Inflammatory macrophage treated with lipopolysaccharide for 4 hours (primary cell): ENCODE results near the gene TTLL4.

Experiments used
- DNase-seq: peaks from one replicate; pipeline ENCODE4 v3.0.0-alpha.2; 2020

Gene TTLL4, protein sequence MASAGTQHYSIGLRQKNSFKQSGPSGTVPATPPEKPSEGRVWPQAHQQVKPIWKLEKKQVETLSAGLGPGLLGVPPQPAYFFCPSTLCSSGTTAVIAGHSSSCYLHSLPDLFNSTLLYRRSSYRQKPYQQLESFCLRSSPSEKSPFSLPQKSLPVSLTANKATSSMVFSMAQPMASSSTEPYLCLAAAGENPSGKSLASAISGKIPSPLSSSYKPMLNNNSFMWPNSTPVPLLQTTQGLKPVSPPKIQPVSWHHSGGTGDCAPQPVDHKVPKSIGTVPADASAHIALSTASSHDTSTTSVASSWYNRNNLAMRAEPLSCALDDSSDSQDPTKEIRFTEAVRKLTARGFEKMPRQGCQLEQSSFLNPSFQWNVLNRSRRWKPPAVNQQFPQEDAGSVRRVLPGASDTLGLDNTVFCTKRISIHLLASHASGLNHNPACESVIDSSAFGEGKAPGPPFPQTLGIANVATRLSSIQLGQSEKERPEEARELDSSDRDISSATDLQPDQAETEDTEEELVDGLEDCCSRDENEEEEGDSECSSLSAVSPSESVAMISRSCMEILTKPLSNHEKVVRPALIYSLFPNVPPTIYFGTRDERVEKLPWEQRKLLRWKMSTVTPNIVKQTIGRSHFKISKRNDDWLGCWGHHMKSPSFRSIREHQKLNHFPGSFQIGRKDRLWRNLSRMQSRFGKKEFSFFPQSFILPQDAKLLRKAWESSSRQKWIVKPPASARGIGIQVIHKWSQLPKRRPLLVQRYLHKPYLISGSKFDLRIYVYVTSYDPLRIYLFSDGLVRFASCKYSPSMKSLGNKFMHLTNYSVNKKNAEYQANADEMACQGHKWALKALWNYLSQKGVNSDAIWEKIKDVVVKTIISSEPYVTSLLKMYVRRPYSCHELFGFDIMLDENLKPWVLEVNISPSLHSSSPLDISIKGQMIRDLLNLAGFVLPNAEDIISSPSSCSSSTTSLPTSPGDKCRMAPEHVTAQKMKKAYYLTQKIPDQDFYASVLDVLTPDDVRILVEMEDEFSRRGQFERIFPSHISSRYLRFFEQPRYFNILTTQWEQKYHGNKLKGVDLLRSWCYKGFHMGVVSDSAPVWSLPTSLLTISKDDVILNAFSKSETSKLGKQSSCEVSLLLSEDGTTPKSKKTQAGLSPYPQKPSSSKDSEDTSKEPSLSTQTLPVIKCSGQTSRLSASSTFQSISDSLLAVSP

DNA sequence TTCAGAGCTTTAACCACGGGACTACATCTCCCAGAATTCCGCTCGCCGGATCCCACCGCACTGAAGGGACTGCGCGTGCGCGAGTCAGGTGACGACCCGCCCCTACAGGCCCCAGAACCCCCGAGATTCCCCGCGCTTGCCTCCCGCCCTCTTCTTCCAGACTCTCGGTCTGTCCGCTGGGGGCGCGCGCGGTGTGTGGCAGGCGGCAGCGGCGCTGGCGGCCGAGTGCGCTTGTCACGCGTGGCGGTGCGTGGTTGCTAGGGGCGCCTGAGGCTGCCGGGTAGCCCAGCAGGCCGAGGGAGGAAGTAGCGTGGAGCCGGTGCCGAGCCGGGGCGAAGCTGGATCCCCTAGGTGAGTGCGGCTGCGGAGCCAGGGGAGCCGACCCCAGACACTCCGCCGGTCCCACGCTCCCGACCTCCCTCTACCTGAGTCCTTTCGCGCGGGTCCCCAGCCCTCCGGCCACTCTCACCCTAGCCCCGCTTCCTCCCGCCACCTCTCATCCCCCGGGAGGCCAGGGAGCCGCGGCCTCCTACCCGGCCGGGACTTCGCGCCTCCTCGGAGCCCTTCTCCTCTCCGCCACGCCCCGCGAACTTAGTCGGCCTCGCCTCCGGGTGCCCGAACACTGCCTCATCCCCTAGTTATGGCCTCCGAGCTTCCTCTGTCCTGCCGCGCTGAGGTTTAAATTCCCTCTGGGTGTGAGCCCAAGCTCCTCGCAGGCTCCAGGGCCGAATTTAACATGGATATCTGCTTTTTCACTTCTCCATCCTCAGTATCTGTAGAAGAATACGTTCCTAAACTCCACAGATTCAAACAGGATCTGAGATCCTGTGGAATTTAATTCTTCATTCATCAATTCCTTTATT lies at the start of gene TTLL4:
TSS of gene TTLL4 (plus strand) at position 149 of the 863 bp plus-strand sequence. CDS start 26,842 bp downstream, outside the sequence.
- DNase-seq: peak; percentile 98

DNA sequence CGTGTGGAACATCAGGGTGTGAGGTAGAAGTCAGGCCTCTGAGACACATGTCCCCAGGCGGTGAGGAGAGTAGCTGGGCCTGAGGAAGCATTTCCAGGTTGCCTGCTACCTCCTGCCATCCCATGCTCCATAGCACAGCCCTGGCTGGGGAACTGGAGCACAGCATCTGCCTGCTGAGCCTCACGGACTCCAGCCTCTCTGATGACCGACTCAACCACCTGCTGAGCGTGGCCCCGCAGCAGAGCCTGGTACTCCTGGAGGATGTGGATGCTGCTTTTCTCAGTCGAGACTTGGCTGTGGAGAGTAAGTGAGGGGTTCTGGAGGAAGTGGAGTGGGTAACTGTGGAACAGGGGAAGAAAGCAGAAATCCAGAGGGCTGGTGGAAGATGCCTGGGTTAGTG lies 48.3 kb upstream of the TTLL4 start:
- no peak for DNase-seq

DNA sequence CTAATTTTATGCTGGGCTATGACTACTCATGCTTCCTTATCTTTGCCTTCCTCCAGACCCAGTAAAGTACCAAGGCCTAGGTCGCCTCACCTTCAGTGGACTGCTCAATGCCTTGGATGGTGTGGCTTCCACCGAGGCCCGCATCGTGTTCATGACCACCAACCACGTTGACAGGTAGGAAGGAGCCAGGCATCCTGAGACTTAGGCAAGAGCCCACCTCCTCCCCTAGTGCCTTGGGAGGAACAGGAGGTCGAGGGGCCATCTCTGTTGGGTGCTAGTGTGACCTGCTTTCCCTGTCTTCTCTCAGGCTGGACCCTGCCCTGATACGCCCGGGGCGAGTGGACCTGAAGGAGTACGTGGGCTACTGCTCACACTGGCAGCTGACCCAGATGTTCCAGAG lies 47.8 kb upstream of the TTLL4 start:
- no peak for DNase-seq

DNA sequence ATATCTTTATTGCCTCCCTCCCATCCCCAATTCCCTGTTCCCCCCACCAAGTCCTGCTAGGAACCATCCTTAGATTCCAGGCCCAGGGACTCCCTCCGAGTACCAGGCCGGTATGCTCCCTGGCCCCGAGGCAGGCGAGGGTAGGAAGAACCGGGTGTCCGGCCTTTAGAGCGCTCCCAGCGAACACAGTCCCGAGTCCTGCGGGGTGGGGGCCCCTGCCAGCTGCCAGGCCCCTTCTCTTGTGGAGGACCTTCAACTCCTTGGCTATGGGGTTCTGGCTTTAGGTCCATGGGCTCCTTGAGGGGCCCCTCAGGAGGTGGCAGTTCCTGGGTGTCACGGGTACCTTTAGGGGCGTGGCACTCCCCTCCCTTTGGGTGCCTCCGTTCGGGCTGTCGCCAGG lies 46.7 kb upstream of the TTLL4 start:
- DNase-seq: no peak

DNA sequence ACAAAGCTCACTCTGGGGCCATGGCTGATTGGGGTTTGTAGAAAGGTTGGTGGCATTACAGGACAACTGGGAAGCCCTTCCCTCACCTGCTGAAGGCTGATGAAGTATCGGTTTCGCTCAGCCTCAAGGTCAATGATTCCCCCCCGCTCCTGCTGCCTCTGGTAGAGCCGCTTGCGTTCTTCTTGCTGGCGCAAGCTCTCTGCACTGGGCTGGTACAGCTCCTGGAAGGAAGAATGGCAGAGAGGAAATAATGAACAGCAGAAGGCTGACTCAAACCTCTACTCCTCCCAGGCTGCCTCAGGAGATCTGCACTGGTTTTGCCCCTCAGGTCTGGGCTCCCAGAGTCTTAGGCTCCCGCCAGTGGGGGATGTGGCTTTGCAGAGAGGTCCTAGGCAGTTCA lies 46.0 kb upstream of the TTLL4 start:
- no peak for DNase-seq

DNA sequence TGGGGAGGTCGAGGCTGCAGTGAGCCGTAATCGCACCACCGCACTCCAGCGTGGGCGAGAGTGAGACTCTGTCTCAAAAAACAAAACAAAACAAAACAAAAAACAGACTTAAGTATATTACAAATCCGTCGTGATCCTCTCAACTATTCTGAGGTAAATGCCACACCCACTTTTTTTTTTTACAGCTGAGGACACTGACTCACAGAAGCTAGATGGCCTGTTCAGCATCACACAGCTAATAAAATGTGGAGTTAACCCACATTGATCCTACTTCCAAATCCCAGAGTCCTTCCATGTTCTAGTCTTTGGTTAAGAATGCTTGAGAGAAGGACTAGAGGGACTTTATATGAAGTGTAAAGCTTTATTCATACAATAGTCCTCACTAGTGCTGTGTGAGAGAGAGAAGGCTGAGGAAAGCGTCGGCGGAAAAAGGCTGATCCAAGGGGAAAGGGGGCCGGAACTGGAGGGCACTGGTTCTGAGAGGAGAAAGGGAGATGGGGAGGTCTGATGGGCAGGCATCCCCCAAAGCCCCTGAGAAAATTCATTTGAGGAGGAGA lies 39.5 kb upstream of the TTLL4 start:
- DNase-seq: peak; percentile 43

DNA sequence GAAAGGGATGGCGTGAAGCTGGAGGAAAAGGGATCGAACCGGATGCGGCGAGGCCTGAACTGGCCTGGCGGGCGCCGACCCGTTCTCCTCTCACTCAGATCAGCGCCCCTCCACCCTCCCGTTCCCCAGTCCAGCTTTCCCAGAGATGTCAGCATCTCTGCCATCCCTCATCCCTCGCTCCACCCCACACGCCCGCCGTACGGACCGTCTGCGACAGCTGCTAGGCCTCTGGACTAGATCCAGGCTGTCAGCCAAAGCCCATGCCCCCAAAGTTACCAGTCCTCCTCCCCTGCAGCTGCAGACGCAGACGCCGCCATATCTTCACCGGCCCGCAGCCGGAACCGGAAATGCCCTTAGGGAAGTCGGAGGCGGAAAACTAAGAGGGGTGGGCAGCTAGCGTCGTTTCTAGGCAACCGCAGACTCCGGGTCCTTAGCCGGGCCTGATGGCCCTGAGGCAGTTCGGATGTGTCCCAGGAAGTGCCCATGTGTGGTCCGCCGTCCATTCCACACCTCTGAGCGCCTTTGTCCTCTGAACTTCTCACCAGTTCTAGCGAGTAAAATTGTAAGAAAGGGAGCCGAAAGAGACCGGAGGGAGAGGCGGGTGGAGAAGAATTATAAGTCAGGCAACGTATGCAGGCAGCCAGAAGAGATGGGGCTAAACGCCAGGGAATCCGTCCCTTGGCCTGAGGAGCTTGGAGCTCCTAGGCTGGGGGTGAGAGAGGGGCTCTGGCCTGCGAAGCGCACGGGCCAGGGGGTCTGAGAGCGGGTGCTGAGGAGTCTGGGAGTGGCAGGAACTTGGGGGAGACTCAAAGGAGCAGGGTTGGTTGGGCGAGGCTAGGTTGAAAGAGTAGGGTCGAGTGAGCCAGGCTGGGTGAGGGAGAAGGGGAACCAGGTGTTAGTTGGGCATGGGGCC lies 38.7 kb upstream of the TTLL4 start, which contains the start of the genes RNF25 and STK36:
TSS of gene RNF25 (minus strand) at position 349 of the 913 bp plus-strand sequence. CDS start at position 317, 32 bp downstream.
TSS of gene STK36 (plus strand) at position 433 of the 913 bp plus-strand sequence. CDS start 744 bp downstream, outside the sequence.
- peak; percentile 77 for DNase-seq

DNA sequence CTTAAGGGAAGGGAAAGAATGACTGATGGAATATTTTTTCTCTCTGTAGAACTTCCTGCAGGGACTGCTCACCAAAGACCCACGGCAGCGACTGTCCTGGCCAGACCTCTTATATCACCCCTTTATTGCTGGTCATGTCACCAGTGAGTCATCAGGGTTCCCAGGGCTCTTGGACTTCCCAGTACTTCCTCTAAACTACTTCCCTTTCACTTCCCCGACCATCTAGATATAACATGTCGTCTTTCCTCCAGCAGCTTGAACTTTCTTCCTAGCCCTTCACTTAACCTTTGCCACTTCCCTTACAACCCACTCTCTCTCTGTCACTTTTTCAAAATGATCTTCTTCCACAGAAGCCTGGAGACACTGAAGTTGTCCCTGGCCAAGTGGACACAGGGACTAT lies 31.5 kb upstream of the TTLL4 start:
- peak; percentile 95 for DNase-seq

DNA sequence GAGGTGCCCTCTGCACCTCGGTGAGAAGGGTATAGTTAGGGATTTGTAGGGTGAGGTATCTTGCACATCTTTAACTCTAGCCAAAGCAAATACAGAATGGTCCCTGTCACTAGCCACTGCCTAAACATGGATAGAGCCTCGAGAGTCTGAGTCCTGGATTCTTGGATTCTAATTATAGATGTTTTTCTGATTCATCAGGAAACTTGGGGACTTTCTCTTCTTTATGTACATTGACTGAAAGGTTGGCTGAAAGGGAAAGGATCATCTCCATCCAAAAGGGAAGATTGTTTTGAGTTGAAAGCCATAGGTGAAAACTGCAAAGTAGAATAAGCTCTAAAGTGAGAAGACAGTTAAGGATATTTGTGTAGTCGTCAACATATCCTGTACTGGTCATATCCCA lies 30.6 kb upstream of the TTLL4 start:
- DNase-seq: no peak

DNA sequence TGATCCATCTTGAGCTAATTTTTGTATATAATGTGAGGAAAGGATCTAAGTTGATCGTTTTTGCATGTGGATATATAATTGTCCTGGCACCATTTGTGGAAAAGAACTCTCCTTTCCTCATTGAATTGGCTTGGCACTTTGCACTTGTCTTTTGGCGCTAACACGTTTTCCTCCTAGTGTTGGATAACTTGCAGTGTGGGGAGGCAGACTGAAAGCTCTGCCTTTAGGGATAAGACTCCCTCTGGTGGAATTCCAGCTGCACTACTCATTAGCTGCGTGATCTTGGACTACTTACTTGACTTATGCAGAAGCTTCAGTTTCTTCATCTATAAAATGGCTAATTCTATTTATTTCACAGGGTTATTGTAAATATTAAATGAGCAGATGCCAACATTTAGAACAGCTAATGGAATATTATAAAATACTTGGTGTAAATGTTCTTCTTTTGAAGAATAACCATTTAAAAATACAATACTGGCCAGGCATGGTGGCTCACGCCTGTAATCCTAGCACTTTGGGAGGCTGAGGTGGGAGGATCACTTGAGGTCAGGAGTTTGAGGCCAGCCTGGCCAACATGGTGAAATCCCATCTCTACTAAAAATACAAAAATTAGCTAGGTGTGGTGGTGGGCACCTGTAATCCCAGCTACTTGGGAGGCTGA lies 23.1 kb upstream of the TTLL4 start:
- peak; percentile 87 for DNase-seq

DNA sequence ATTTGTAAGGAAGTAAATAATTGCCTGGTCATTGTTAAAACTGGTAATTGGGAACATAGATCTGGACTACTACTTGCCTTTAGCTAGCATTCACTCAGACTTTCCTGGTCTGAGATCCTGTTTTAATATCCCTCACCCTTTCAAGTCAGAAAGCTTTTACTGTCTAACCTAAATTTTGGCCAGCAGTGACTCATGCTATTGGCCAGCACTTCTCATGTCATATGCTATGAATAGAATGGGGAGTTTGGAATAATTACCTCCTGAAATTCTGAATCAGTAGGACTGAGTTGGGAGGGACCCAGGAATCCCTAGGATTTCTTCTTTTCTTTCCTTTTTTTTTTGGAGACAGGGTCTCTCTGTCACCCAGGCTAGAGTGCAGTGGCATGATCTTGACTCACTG lies 19.4 kb upstream of the TTLL4 start:
- no peak for DNase-seq

DNA sequence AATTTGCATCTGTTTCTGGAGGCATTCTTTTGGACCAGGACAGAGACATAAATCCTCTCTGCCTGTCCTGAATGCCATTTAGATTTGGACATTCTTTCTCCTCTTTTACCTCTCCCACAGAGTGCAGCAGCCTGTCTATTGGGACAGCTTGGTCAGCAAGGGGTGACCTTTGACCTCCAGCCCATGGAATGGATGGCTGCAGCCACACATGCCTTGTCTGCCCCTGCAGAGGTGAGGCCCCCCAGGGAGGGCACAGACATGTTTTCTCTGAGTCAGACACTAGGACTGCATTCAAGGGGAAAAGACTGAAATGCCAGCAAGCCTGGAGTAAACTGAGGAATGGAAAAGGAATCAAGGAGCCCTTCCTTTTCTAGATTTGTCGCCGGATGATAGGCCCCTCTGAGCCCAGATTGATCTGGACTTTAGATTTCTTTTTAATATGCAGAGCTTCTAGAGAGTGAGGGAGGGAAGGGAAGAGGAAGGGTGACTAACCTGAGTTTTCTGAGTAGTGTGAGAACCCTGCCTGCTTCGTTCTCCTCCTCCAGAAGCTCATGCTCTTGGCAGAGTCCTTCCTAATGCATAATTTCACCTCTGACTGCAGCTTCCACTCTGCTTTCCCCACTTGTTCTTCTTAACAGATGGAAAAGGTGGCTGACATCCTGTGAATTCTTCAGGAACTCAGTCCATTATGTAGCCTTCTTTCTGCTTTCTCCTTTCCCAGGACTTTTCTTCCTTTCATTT lies 16.1 kb upstream of the TTLL4 start:
- DNase-seq: no peak

DNA sequence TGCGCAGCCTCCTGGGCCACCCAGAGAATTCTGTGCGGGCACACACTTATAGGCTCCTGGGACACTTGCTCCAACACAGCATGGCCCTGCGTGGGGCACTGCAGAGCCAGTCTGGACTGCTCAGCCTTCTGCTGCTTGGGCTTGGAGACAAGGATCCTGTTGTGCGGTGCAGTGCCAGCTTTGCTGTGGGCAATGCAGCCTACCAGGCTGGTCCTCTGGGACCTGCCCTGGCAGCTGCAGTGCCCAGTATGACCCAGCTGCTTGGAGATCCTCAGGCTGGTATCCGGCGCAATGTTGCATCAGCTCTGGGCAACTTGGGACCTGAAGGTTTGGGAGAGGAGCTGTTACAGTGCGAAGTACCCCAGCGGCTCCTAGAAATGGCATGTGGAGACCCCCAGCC lies 11.8 kb upstream of the TTLL4 start:
- no peak for DNase-seq

DNA sequence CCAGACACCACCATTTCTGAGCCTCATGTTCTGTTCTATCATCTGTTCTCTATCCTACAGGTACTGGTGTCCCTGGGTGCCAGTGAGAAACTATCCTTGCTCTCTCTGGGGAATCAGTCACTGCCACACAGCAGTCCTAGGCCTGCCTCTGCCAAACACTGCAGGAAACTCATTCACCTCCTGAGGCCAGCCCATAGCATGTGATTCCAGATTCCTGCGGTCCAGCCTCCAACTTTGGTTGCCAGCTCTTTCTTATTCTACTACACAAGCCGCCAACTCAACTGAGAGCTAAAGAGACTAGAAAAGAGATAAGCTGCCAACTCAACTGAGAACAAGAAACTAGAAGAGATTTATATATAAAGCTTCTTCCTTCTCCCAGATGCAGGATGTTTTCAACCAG lies 8.8 kb upstream of the TTLL4 start:
- DNase-seq: no peak

DNA sequence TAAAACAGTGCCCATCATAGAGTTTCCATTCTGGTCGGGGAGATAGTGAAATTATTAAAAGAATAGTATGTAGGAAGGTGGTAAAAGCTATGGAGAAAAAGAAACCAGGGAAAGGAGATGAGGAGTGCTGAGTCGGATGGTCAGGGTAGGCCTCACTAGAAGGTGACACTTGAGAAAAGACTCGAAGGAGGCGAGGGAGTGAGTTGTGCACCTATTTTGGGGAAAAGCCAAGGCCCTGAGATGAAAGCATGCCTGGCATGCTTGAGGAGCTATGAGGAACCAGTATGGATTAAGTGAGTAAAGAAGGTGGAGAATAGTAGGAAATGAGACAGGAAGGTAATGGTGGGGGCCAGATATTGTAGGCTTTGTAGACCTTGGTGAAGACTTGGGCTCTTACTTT lies 7.3 kb upstream of the TTLL4 start:
- DNase-seq: no peak

DNA sequence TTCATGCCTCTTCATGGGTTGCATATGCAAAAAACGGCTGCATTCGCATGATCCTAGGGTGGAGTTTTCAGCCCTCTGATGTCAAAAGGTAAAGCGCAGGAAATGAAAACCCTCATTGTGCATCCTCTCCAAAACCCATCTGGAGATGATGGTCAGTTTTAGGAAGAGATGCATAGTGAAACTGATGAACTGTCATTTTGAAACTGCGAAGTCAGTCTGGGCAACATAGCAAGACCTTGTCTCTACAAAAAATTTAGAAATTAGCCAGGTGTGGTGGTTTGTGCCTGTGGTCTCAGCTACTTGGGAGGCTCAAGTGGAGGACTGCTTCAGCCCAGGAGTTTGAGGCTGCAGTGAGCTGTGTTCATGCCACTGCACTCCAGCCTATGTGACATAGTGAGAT lies 2.5 kb upstream of the TTLL4 start:
- no peak for DNase-seq

DNA sequence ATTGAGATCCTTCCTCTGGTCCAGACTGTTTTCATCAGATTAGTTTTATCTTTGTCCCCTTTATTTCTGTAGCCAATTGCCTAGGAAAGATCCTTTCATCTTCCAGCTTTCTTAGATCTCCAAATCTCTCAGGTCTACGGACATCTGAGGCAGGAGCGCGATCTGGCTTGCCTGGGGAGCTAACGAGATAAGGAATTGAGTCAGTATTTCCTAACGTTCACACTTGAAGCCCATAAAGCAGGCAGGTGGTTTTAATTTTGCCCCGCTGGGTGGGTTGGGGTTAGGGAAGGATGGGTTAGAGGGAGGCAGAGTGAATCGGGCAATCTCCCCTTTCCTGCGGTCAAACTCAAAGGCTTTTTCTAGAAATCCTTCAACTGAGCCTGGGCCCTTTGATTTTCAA lies 727 bp upstream of the TTLL4 start:
- no peak for DNase-seq

DNA sequence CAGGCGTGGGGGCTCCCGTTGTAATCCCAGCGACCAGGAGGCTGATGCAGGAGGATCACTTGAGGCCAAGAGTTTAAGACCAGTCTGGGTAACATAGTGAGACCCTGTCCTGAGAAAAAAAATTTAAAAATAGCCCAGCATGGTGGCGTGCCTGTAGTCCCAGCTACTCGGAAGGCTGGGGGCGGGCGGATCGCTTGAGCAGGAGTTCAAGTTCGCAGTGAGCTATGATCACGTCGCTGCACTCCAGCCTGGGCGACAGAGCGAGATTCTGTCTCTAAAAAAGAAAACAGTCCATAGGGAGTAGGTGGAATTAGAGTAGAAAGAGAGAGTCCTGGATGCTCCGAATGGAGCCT lies 325 bp upstream of the TTLL4 start:
- DNase-seq: no peak

DNA sequence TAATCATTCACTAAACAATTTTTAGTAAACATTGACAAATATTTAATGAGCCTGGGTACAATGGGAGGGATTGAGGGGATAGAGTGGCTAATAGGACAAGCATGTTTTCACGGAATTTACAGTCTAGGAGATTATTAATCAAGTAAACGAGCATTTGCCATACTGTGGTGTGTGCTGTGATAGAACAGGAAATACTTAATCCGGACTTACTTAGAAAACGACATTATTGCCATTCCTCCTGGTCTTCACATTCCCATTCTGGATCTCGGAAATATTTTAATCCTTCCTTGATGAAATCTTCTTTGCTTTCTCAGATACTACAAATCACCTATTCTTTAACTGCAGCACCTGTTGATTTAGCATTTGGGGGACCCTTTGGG lies 905 bp downstream of the TTLL4 start:
- DNase-seq: no peak

DNA sequence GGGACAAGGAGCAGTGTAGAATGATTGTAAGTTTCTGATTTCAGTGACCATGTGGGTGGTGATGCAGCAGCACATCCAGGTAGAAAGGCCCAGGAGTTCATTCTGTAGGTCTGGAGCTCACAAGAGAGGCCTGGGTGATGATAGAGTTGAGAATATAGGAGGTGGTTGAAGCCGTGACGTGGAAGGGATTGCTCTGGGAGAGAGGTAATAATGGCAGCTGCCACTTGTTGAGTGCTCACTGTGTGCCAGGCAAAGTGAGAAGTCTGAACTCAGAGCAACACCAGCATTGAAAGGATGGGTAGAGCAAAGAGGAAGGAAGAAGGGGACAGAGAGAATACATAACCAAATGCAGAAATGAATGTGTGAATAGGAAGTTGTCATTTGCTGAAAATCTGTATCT lies 3.3 kb downstream of the TTLL4 start:
- peak; percentile 46 for DNase-seq
